Measurements from ENCODE around the gene HOXC13.

Gene HOXC13

DNA sequence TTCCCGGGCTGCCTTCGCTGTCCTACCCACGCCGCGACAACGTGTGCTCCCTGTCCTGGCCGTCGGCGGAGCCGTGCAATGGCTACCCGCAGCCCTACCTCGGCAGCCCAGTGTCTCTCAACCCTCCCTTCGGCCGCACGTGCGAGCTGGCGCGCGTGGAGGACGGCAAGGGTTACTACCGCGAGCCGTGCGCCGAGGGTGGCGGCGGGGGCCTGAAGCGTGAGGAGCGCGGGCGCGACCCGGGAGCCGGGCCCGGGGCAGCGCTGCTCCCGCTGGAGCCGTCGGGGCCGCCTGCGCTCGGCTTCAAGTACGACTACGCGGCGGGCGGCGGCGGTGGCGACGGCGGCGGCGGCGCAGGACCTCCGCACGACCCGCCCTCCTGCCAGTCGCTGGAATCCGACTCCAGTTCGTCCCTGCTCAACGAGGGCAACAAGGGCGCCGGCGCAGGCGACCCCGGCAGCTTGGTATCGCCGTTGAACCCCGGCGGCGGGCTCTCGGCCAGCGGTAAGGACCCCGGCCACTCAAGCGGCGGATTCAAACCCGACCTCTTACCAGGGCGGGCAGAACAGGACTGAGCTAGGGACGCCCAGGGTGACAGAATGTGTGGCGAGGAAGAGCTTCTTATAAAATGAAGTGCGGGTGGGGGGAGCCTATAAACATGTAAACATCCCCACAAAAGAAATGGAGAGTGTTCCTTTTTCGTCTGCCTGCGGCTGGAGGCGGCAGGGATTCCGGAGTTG, 16.6 kb downstream of the HOXC13 start:
- DNase-seq (ENCODE audit: low read depth), result no peak

DNA sequence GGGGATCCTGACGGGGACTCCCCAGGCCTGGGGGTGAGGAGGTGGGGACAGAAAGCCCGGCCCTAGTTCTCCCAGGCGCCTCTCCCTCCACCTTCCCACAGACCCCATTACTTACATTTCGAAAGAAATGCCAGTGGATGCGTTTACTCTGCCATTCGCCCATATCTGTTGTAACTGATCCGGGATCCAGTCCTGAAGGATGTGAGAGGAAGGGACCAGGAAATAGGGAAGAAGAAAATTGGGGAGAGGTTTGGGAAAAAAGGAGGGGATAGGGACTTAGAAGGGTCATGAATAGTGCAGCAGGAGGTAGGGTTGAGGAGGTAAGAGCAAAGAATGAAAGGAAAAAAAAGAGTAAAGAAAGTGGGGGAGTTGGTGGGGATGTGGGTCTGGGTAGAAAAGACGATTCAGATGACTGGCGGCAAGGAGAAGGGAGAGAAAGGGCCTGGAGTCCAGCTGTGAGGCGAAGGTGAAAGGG, 17.2 kb downstream of the HOXC13 start:
- no peak for DNase-seq (ENCODE audit: low read depth)

DNA sequence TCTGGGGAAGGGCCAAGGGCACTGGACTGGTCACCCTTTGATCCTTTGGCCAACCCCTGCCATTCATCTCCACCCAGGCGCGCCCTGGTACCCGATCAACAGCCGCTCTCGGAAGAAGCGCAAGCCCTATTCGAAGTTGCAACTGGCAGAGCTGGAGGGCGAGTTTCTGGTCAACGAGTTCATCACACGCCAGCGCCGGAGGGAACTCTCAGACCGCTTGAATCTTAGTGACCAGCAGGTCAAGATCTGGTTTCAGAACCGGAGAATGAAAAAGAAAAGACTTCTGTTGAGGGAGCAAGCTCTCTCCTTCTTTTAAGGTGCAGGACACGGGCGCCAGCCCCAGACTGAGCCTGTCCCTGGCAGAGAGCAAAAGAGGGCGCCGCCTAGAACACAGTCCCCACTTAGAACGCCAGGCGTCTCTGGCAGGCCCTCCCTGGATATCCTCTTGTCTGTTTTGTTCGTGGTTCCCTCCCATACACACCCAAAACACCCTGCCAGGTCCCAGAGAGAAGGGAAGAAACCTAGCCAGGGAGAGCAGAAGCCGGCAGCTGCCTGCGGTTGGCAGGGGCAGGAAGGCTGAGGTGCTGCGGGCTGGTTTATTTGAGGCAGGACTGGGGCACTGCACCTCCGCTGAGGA, 17.7 kb downstream of the HOXC13 start:
- no peak for DNase-seq (ENCODE audit: low read depth)

DNA sequence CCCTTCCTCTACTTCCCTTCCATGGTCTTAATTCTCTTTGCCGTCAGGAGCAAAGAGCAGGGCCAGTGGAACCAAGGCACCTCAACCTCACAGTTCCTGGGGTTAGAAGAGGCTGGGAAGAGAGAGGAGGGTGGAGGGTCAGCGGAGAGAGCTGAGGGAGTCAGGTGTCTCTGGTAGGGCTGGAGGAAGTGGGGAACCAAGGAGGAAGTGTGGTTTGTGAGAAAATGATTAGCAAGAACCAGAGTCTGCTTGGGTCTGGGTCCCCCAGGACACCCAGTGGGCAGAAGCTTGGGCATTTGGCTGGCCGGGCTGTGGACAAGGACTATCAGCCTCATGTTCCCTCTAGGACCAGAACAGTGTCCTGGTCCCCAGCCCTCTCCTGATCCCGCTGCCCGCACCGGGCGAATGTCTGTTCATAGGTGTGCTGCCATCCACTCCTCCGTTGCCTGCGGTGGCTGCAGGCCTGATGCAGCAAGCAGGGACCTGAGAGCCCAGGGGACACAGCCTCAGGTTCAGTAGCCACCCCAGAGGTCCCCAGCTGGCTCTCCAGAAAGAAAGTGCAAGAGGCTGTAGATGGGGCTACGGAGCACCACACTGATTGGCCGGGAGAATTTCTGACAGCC, 18.4 kb downstream of the HOXC13 start:
- DNase-seq (ENCODE audit: low read depth), result no peak

DNA sequence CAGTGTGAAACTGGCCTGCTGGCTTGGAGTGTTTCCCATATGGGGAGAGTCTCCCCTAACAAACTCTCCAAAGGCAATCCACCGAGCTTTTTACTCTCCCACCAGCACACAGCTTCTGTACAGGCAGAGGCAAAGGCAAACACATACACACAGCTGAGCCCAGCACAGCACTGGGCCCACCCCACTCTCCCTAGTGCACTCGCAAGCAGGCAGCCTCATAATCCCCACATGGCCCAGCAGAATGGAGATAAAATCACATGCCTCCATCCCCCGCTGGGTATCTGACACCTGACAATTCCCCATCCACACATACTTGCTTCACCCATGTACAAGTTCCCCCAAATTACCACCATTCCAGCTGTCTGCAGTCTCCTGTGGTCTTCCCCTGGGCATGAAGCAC, 19.5 kb downstream of the HOXC13 start:
- DNase-seq (ENCODE audit: low read depth), result no peak

DNA sequence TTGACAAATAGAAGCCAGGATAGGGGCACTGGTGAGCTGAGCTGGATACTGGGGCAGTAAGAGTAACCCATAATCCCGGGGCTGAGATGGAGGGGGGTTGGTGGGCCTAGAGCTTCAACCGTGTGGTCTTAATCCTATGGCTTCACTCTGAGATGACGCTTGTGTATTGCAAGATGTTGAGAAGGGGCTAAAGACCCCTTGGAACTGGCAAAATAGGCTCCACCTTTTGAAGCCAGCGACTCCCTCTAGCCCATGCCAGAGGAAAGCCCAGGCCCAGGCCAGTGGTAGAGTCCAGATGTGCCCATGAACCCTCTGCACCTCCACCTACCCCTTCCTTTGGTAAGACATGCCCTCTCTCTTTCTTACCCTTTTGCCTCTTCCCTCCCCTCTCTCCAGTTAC, 20.7 kb downstream of the HOXC13 start:
- DNase-seq (ENCODE audit: low read depth), result no peak

DNA sequence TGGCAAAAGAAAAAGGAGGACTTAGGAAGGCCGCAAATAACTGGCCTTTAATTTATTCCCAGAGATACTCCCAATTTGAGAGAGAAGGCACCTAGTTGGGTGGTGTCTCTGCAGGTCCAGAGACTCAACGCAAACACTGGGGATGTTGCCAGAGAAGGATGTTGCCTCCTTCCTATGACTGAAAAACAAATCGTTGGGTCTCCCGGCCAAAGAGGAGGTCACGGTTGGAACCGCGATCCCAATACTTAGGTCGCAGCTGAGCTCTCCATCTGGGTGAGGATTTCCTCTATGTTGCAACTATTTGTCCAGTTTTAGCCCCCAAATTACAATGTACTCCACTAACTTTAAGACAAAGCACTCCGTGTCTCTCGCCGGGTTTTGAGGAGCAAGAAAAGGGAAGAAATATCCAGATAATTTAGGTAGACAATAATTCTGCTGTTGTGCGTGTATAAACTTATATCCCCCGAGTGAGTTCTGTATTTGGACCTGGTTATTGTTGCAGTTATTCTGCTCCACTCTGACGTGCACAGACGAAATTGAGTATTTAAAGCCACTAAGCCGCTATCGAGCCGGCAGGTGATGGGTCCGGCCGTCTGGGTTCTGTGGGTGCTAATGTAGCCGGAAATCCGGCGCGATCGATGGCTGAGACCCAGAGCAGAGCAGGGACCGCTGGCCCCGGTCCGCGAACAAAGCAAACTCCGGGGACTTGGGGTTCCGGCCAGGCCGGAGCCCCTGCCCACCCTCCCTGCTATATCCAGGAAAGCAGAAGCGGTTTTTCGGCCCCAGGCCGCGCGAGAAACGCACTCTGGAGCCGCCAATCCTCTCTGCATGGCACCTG, 21.8 kb downstream of the HOXC13 start:
- no peak for DNase-seq (ENCODE audit: low read depth)

DNA sequence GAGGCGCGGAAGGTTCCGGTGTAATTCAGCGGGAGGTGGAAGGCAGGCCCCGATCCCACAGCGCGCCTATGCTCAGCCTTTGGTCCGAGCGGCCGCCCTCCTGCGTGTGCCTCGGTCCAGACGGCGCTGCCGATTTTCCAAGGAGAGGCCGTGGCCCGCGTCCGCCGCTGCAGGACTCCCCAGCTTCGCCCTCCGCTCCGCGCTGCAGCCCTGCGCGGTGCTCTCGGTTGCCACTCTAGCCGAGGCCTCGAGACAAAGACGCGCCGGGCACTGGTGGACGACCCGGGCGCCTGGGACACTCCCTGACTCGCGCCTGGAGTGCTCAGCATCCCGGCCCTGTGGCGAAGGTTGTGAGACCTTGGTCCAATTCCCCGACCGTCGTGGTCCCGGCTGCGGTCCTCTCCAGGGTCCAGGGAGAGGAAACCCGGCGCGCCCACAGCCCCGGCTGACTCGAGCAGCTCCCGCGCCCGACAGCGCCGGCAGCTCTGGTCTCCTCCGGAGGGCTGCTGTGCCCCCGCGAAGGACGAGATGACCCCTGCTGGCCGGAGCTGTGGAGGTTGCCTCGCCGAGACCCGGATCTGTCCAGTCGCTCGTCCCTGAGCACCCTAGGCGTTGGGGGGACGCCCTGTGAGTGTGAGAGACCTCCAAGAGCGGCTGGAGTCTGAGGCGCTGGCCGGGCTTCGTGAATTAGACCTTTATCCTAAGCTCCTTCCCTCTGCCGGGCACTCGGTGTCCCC, 22.6 kb downstream of the HOXC13 start:
- no peak for DNase-seq (ENCODE audit: low read depth)

DNA sequence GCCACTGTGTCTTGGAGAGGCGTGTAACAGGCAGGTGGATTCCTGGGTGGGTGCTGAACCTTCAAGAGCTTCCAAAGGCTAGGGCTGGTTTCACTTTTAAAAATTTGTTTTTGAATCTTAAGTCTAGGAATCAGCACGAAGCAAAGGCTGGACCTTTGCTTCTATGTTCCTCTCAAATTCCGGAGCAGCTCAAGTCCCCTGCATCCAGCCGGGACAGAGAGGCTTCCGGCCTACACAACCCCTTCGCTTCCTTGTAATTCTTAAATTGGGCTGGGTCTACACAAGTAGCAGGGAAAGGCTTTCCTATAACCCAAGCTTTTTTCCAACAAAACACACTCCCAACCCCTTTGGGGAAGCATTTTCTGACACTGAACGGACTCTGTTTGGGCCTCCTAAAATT, 24.4 kb downstream of the HOXC13 start:
- DNase-seq (ENCODE audit: low read depth), result no peak

DNA sequence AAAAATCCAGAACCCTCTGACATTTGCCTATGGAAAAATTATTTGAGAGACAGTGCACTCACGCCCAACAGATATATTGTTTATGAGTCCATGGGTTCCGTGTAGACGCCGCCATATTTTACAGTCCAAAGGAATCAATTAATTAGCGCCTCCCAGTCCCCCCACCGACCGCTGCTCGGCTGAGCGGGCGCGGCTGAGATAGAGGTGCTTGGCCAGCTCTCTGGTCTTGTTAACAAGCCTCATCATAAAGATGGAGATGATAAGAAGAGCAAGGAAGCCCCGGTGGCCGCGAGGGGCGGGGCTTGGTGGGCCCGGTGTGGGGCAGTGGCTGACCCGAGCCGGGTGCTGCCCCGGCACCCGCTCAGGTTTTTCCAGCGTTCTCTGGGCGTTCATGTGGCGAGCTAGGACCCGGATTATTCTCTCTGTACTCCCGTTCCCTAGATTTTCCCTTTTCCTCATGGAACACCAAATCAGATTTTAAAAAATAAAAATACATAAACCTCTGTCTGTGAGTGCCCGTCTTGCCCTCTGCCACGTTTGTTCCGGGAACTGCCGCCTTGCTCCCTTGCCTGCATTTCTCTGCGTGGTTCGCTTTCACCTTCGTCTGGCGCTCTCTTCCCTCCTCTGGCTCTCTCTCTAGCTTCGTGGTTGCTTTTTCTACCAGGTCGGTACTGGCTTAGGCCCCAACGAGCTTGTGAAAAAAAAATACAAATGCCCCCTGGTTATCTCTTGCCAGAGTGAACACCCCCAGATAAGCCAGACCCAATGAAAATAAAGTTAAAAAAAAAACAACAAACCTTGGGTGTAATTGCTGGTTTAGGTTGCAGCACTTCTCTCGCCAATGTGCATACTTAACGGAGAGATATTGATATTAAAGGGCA, 25.0 kb downstream of the HOXC13 start:
- no peak for DNase-seq (ENCODE audit: low read depth)

DNA sequence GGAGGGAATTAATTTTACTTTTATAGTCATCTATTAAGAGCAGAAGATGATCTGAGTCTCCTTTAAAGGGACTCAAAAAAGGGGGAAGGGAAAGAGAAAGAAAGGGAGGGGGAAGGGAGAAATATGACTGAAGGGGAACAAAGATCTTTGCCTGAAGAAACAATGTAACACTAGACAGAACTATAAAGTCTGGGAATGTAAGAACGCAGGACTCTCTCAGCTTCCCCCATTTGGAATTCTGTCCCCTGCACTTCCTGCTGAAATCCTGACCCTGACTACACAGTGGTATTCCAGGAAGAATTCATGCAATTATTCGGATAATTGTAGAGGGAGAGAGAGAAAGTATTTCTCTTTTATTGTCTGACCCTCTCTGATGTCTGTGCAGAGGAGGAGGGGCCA, 25.7 kb downstream of the HOXC13 start:
- DNase-seq (ENCODE audit: low read depth), result no peak

DNA sequence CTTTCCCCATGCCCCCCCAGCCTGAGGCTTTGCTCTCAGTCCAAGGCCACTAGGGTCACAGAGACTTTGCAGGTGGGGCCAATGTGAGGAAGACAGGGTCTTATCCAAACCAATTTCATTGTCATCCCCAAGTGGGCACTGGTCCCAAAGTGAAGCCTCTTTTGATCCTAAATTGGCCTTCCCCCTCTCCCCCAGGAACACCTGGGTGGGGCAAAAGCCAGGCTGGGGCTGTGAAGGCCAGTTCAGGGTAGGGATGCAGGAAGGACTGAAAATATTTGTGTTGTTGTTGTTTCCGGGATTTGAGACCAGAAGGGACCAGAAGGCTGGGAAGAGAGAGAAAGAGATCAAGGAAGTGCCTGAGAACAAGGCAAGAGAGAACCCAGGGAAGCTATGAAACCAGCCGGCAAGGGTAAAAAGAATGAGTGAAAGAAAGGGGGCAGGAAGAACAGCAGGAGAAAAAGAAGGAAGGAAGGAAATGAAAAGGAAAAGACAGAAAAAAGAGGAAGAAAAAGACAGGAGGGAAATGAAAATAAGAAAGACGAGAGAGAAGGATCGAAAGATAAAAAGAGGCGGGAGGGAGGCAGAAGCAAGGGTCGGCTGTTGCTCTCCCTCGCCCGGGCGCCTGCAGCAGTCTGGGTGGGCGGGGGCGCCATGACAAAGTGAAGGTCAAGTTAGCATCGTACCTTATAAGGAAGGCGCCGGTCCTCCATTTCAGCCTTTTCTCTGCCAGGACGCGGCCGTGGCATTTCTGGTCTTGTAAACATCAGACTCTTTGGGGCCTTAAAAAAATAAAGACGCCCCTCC, 26.9 kb downstream of the HOXC13 start:
- no peak for DNase-seq (ENCODE audit: low read depth)

DNA sequence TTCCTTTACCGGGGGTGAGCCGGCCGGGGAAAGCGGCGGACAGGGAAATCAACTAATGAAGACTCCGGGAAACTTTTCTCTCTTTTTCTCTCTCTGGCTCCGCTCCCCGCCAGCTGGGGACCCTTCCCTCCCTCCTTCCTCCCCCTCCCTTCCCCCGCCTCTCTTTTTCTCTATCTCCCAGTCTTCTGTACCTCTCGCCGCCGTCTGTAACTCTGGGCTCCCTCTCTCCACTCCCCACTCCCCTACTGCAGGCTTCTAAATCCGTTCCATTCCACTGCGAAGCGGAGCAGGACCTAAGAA, 27.4 kb downstream of the HOXC13 start:
- no peak for DNase-seq (ENCODE audit: low read depth)

DNA sequence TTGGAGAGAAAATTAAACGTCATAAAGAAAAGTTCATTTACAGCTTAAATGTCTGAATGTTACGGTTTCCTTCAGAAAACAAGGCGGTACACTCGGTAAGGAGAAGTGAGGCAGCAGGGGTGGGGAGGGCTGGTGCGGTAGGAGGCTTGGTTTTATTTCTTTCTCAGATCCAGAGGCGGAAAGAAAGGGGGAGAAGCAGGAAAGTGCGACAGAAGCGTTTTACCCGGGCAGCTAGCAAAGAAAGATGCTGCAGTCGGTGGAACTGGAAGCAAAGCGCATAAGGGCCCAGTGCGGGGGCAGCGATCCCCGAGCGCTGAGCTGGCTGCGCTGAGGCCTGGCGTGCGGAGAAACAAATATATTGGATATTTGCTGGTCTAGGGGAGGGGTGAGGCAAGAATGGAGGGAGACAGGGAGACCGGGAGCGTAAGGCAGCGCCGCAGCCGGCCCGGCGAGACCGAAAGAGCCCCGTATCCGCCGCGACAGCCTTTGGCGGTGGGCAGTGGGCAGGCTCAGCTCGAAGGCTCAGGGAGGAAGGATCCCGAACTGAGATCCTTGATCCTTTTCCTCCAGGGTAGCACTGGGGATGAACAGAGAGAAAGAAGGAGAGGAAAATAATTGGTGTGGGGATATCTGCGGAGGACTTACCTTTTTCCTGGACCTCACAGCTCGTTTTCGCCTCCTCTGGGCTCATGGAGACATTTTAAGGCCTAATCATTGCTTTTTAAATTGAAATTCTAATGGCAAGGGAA, 27.9 kb downstream of the HOXC13 start:
- no peak for DNase-seq (ENCODE audit: low read depth)

DNA sequence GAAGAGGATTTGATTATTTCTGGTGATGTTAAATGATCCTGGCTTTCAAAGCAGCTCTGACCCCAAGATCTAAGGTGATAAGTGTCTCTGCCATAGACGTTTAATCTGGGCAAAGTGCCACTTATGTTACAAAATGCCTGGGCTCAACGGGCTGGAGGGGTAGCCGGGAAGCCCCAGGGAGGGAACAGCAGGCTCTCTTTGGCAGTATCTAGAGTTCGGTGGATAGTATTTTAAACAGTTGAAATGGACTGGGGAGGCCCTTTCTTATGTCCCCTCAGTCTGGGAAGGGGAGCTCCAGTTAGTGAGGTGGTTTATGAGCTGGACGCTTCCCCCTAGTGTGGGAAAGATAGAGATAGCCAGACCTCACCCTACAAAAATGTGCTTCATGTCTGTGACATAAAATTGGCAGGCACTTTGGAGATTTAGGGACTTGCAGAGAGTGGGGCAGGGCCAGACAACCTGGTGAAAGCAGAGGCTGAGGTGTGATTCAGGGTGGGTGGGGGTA, 28.8 kb downstream of the HOXC13 start:
- DNase-seq (ENCODE audit: low read depth), result no peak

DNA sequence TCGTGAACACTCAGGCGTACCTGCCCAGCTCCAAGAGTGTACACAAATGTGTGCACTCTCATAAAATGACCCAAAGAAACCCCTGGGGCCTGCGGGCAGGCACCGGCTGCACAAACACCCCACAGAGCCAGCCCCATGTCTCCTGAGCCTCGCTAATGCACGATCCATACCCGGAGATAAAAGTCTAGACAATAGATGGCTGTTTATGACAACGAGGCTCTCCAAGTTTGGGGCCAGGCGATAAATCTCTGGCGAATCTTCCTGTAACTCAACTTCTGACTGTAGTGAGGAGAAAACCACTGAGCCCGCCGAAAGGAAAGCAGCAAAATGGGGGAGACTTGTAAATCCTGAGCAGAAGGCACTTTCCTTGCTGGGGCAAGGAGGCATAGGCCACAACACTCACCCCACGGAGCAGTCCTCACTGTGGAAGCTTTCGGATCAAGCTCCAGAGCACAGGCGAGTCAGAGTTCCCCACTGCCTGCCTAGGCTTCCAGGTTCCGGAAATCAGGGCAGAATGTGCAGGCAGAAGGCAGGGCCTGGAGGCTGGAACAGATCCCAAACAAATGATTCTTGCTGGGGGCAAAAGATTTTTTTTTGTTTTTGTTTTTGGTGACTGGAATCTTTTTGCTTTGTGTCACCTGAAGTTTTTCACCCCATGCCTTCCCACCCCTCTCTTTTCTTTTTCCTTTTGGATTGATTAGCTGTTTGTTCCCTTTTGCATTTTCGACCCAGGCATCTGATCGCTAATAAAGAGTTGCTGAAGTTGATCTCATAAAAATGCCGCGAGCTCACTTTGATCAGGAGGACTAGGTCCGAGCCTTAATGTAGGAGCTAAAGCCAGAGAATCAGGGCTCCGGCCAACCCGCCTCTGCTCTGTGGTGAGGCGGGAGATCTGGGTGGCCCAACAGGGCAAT, 29.8 kb downstream of the HOXC13 start:
- DNase-seq (ENCODE audit: low read depth), result no peak

DNA sequence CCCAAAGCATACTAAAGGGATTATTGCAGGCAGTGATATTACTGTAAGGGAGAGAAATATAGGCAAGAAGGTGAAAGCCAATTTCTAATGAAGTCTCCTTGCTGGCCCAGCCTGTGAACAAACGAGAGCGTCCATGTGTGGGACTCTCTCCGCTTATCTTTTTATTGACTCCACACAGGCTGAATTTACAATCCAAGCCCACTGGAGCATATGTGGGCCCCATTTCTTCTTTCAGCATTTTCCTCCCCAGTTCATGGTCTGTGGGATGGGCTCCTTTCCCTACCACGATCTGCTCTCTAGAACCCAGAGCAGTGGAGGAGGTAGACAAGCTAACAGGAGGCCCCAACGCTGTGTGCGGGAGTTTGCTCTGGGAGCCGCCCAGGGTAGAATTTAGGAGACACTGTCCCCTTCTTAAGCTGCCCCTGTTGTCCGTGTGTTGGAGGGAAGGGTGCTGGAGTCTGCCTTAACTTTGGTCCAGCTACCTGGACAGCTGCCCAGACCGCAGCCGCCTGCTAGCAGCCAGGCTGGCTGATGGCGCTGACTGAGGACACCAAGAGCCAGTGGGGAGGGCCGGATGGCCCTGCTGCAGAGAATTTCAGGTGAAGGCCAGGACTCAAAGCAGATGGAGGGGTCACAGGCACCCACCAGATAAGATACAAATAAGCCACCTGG, 31.1 kb downstream of the HOXC13 start:
- no peak for DNase-seq (ENCODE audit: low read depth)

DNA sequence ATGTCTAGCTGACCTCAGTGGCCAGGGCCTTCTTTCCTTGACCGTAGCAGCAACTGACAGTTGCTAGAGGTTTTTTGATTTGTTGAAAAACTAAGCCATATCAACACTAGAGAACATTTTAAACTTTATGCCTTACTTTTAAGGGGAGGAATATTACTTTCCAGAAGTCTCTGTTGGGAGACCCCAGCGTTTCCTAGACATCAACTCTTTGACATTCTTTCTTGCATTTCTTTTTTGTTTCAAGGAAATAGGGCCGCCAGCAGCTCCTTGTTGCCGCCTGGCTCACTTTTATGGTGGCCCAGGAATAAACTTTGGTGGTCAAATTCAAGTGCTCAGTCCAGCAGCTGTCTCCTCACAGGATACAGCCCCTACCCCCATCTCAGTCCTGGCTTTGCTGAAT, 31.8 kb downstream of the HOXC13 start:
- DNase-seq (ENCODE audit: low read depth), result no peak
